ENCODE results near the gene PIP4P1.

The PIP4P1 gene

DNA sequence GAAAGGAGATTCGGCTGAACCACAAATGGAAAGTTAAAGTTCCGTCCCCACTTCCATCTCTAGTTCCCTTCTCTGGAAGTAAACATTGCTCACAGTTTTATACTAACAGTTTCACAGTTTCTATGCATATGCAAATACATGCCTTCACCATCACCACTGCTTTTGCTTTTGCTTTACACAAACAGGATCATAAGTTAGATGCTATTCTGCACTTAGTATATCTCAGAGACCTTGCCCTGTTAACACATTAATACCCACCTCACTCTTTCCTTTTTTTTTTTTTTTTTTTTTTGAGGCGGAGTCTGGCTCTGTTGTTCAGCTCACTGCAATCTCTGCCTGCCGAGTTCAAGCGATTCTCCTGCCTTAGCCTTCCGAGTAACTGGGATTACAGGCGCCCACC is 48.8 kb downstream of the PIP4P1 start:
- in situ Hi-C loops (cut with MboI; ENCODE audit: low pct_unique_long_range_greater_than_20kb, low sequenced_read_pairs, unreplicated experiment) = no loop called here
- DNase-seq (ENCODE audit: low spot score) = peak; percentile 61
- TF ChIP-seq, protein P1, sequence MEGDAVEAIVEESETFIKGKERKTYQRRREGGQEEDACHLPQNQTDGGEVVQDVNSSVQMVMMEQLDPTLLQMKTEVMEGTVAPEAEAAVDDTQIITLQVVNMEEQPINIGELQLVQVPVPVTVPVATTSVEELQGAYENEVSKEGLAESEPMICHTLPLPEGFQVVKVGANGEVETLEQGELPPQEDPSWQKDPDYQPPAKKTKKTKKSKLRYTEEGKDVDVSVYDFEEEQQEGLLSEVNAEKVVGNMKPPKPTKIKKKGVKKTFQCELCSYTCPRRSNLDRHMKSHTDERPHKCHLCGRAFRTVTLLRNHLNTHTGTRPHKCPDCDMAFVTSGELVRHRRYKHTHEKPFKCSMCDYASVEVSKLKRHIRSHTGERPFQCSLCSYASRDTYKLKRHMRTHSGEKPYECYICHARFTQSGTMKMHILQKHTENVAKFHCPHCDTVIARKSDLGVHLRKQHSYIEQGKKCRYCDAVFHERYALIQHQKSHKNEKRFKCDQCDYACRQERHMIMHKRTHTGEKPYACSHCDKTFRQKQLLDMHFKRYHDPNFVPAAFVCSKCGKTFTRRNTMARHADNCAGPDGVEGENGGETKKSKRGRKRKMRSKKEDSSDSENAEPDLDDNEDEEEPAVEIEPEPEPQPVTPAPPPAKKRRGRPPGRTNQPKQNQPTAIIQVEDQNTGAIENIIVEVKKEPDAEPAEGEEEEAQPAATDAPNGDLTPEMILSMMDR (IDR thresholded peaks at IDR 0.05; ENCODE audit: extremely low read depth, insufficient read depth, missing control alignments) = no peak

GRCh38 chr14:20409226-20409625 is 52.0 kb downstream of the PIP4P1 start:
- TF ChIP-seq, protein P1 (IDR thresholded peaks at IDR 0.05; ENCODE audit: extremely low read depth, insufficient read depth, missing control alignments) = no peak
- DNase-seq (ENCODE audit: low spot score) = no peak
- in situ Hi-C loops (cut with MboI; ENCODE audit: low pct_unique_long_range_greater_than_20kb, low sequenced_read_pairs, unreplicated experiment) = no loop called here

All from GM13977 (cell line).